Esophagus muscularis mucosa (tissue), 4 donors: ENCODE results near the gene ZNF844.

Source experiments
- EP300 ChIP-seq: sonication (generic); formaldehyde crosslinking; IDR thresholded peaks from one replicate; pipeline ENCODE4 v1.6.1; 2017; ENCODE audit warnings: antibody characterized with exemption
- POLR2A ChIP-seq: fragments of 450-650 bp; IDR thresholded peaks from one replicate; pipeline ENCODE4 v1.6.1; 2017; ENCODE audit warnings: antibody characterized with exemption, moderate library complexity, mild to moderate bottlenecking, low read depth
- TF ChIP-seq, protein P1 (sequence below), 3 experiments: fragments of 200-600 bp in 2 of 3; fragments of 450-650 bp in 1 of 3; sonication (generic) in 2 of 3; IDR thresholded peaks; one replicate each; pipeline ENCODE4 v1.5.1; 2017 to 2019; ENCODE audit warnings: antibody characterized with exemption in 3 of 3, mild to moderate bottlenecking in 2 of 3, moderate library complexity in 1 of 3

- TF ChIP-seq POLR2A (no peak), EP300 (no peak)
- TF ChIP-seq, protein P1, sequence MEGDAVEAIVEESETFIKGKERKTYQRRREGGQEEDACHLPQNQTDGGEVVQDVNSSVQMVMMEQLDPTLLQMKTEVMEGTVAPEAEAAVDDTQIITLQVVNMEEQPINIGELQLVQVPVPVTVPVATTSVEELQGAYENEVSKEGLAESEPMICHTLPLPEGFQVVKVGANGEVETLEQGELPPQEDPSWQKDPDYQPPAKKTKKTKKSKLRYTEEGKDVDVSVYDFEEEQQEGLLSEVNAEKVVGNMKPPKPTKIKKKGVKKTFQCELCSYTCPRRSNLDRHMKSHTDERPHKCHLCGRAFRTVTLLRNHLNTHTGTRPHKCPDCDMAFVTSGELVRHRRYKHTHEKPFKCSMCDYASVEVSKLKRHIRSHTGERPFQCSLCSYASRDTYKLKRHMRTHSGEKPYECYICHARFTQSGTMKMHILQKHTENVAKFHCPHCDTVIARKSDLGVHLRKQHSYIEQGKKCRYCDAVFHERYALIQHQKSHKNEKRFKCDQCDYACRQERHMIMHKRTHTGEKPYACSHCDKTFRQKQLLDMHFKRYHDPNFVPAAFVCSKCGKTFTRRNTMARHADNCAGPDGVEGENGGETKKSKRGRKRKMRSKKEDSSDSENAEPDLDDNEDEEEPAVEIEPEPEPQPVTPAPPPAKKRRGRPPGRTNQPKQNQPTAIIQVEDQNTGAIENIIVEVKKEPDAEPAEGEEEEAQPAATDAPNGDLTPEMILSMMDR (IDR thresholded peaks at IDR 0.05): no peak
Observed at GRCh38 chr19:12098040-12098439, 33.5 kb downstream of the ZNF844 start.
